Measurements from ENCODE around the gene PHTF1.

PHTF1 gene

GRCh38 chr1:113684153-113684541, 75.1 kb downstream of the PHTF1 start:
- H3K27ac ChIP-seq, result no peak overlapping the region
- no peak for TF ChIP-seq ZFX (IDR thresholded peaks at IDR 0.05)
- TF ChIP-seq, protein P1, sequence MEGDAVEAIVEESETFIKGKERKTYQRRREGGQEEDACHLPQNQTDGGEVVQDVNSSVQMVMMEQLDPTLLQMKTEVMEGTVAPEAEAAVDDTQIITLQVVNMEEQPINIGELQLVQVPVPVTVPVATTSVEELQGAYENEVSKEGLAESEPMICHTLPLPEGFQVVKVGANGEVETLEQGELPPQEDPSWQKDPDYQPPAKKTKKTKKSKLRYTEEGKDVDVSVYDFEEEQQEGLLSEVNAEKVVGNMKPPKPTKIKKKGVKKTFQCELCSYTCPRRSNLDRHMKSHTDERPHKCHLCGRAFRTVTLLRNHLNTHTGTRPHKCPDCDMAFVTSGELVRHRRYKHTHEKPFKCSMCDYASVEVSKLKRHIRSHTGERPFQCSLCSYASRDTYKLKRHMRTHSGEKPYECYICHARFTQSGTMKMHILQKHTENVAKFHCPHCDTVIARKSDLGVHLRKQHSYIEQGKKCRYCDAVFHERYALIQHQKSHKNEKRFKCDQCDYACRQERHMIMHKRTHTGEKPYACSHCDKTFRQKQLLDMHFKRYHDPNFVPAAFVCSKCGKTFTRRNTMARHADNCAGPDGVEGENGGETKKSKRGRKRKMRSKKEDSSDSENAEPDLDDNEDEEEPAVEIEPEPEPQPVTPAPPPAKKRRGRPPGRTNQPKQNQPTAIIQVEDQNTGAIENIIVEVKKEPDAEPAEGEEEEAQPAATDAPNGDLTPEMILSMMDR (conservative IDR thresholded peaks at IDR 0.05), result no peak

DNA sequence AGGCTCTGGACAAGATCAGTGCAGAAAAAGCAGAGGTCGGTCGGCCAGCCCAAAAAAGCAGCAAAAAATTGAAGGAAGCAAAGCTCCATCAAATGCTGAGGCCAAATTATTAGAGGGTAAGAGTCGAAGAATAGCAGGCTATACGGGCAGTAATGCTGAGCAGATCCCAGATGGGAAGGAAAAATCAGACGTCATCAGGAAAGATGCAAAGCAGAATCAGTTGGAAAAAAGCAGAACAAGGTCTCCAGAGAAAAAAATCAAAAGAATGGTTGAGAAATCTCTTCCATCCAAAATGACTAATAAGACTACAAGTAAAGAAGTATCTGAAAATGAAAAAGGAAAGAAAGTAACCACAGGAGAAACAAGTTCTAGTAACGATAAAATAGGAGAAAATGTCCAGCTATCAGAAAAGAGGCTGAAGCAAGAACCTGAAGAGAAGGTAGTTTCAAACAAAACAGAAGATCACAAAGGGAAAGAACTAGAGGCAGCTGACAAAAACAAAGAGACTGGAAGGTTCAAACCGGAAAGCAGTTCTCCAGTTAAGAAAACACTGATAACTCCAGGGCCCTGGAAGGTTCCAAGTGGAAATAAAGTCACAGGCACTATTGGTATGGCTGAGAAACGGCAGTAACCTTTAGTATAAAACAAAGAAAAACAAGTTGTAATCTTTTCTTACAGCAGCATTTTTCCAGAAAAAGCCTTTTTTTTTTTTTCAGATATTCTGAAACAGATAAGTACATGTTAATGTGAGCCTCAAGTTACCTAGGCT, 75.7 kb downstream of the PHTF1 start:
- no peak overlapping the region for H3K27ac ChIP-seq
- TF ChIP-seq, protein P1 (conservative IDR thresholded peaks at IDR 0.05), result no peak
- TF ChIP-seq ZFX (IDR thresholded peaks at IDR 0.05), result no peak

- TF ChIP-seq, protein P1 (conservative IDR thresholded peaks at IDR 0.05), result no peak
- no peak for TF ChIP-seq ZFX (IDR thresholded peaks at IDR 0.05)
- no peak overlapping the region for H3K27ac ChIP-seq
Observed at GRCh38 chr1:113681596-113682337, 77.5 kb downstream of the PHTF1 start.

- TF ChIP-seq, protein P1 (conservative IDR thresholded peaks at IDR 0.05), result peak; percentile 52
- no peak for TF ChIP-seq ZFX (IDR thresholded peaks at IDR 0.05)
- no peak overlapping the region for H3K27ac ChIP-seq
Observed at GRCh38 chr1:113678159-113678469, 81.2 kb downstream of the PHTF1 start.

- no peak for TF ChIP-seq ZFX (IDR thresholded peaks at IDR 0.05)
- TF ChIP-seq, protein P1 (conservative IDR thresholded peaks at IDR 0.05), result peak; percentile 76
- no peak overlapping the region for H3K27ac ChIP-seq
Observed at GRCh38 chr1:113677250-113678158, 81.8 kb downstream of the PHTF1 start.

DNA sequence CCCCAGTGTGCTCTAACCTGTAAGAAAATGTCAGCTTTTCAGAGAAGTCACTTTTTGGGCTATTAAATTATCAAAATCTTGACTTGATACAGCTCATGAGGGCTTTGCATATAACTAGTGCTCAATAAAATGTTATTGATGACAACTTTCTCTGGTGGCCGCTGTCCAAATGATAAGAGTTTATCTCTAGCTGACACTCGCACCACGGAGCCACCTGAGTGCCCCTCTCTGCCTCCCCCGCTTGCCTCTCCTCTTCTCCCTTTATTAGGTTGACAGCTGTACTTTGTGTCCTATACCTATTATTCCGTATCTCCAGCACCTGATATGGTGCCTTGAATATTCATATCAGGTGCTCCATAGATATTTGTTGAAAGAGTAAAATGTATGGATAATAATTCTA, 82.8 kb downstream of the PHTF1 start:
- TF ChIP-seq ZFX (IDR thresholded peaks at IDR 0.05), result no peak
- TF ChIP-seq, protein P1 (conservative IDR thresholded peaks at IDR 0.05), result no peak
- no peak overlapping the region for H3K27ac ChIP-seq

Measured in C4-2B (cell line).